HL-60 (cell line): Measurements from ENCODE around the gene RIPOR2.

Experiments used
- GABPA ChIP-seq: IDR thresholded peaks from 2 replicates; pipeline ENCODE4 v1.6.1; 2012; ENCODE audit warnings: low read depth
- POLR2AphosphoS5 ChIP-seq: IDR thresholded peaks from 2 replicates; pipeline ENCODE4 v1.6.1; 2012; ENCODE audit warnings: low read depth
- TF ChIP-seq, protein P1 (sequence below): IDR thresholded peaks from one replicate; pipeline ENCODE4 v1.5.1; 2011; ENCODE audit warnings: low read length, control low read depth, inconsistent platforms; ENCODE audit not compliant: insufficient read depth

DNA sequence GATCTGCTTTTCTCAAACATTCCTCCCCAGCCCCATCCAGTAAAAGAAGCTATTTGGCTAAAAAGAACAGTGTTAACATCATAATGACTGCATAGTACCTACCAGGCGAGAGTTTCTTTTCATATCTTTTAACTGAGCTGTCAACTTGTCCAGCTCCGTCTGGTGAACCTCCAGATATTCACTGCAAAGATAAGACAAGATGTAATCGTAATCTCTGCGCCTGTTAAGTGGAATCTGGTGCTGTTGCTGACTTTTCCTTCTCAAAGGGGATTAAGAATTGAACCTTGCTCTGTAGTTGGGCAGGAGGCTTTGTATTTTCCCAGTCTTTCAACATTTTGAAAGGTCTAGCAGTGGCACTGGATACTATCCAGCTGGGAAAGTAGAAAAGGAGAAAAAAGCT, 63.0 kb downstream of the RIPOR2 start:
- TF ChIP-seq, protein P1, sequence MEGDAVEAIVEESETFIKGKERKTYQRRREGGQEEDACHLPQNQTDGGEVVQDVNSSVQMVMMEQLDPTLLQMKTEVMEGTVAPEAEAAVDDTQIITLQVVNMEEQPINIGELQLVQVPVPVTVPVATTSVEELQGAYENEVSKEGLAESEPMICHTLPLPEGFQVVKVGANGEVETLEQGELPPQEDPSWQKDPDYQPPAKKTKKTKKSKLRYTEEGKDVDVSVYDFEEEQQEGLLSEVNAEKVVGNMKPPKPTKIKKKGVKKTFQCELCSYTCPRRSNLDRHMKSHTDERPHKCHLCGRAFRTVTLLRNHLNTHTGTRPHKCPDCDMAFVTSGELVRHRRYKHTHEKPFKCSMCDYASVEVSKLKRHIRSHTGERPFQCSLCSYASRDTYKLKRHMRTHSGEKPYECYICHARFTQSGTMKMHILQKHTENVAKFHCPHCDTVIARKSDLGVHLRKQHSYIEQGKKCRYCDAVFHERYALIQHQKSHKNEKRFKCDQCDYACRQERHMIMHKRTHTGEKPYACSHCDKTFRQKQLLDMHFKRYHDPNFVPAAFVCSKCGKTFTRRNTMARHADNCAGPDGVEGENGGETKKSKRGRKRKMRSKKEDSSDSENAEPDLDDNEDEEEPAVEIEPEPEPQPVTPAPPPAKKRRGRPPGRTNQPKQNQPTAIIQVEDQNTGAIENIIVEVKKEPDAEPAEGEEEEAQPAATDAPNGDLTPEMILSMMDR: no peak
- TF ChIP-seq POLR2AphosphoS5 (no peak), GABPA (no peak)
